HepG2 (cell line): Measurements from ENCODE around the gene UMPS. TPM values are rescaled to one million over a fixed set of nuclear protein-coding genes. Genes with fewer than 3 reads are reported as not detected.

ENCODE experiments used
- ATAC-seq: fragments of 200-7000 bp; cut with Tn5 transposase; 3 replicates; pipeline ENCODE4 v1.9.1; 2020; ENCODE audit warnings: mild to moderate bottlenecking, moderate library complexity
- BruUV-seq: library from RNA; stranded (reverse); fragments of 400-500 nt; replicated peaks from 2 replicates; lab custom pipeline; 2021; lab: Mats Ljungman, UMichigan
- CTCF ChIA-PET: fragments of 300-600 bp; formaldehyde crosslinking; extraction: SDS; loops from one replicate; lab custom pipeline; 2021; ENCODE audit warnings: low total read pairs, inconsistent platforms, low intra/inter-chr PET ratio; lab: Yijun Ruan, JAX
- POLR2A ChIA-PET: fragments of 350-600 bp; sonication (Branson Sonifier 250); formaldehyde crosslinking; loops from one replicate; lab custom pipeline; 2020; ENCODE audit warnings: antibody characterized with exemption, inconsistent platforms; lab: Yijun Ruan, JAX
- DNase-seq: peaks from one replicate; pipeline ENCODE4 v3.0.0-alpha.2; 2015; ENCODE audit warnings: low spot score
- FAIRE-seq: peaks from 3 replicates; lab custom pipeline; 2011; peaks lifted over from hg19 to GRCh38; lab: Jason Lieb, UNC
- H2AFZ ChIP-seq: one replicate; pipeline ENCODE4 v1.6.1; 2011; ENCODE audit warnings: low read length, inconsistent platforms
- H3K27ac ChIP-seq: fragments of 300-600 bp; 3 replicates; pipeline ENCODE4 v1.8.0; 2011; ENCODE audit warnings: mixed run types, mild to moderate bottlenecking, mixed read lengths, low read length, inconsistent platforms; ENCODE audit not compliant: insufficient read depth; ENCODE audit errors: extremely low read length
- H3K27me3 ChIP-seq, 2 experiments: fragments of 200-600 bp in 1 of 2; 2 replicates in 1 of 2; 3 replicates in 1 of 2; pipeline versions ENCODE4 v1.6.0 to v1.8.0; 2011; ENCODE audit warnings: low read length in 2 of 2, mild to moderate bottlenecking in 2 of 2, moderate library complexity in 2 of 2, inconsistent platforms in 1 of 2; ENCODE audit not compliant: insufficient read depth in 2 of 2, control insufficient read depth in 1 of 2
- H3K36me3 ChIP-seq, 2 experiments: fragments of 200-600 bp in 1 of 2; replicated peaks in 1 of 2; 2 replicates in 1 of 2; 3 replicates in 1 of 2; pipeline versions ENCODE4 v1.5.1 to v1.8.0; 2011; ENCODE audit warnings: low read length in 2 of 2, inconsistent platforms in 1 of 2; ENCODE audit not compliant: insufficient read depth in 2 of 2, control insufficient read depth in 1 of 2
- H3K4me1 ChIP-seq: 2 replicates; pipeline ENCODE4 v1.5.1; 2012; ENCODE audit warnings: low read length, inconsistent platforms; ENCODE audit not compliant: insufficient read depth
- H3K4me2 ChIP-seq: 2 replicates; pipeline ENCODE4 v1.6.0; 2011; ENCODE audit warnings: low read depth, low read length, inconsistent platforms
- H3K4me3 ChIP-seq, 3 experiments: fragments of 200-600 bp in 1 of 3; sonication (generic), shearing (Covaris generic) in 1 of 3; replicated peaks in 1 of 3; 2 replicates each; pipeline ENCODE4 v1.5.1; 2011 to 2016; ENCODE audit warnings: low read length in 3 of 3, inconsistent platforms in 2 of 3, low read depth in 2 of 3, mild to moderate bottlenecking in 2 of 3, control low read depth in 1 of 3, mixed read lengths in 1 of 3; ENCODE audit not compliant: insufficient read depth in 1 of 3
- H3K79me2 ChIP-seq: one replicate; pipeline ENCODE4 v1.6.1; 2011; ENCODE audit warnings: low read length, inconsistent platforms; ENCODE audit not compliant: insufficient read depth
- H3K9ac ChIP-seq: 2 replicates; pipeline ENCODE4 v1.6.0; 2011; ENCODE audit warnings: mild to moderate bottlenecking, low read depth, low read length, inconsistent platforms; ENCODE audit not compliant: insufficient read depth
- H3K9me3 ChIP-seq: 2 replicates; pipeline ENCODE4 v1.5.1; 2012; ENCODE audit warnings: mild to moderate bottlenecking, low read length
- H4K20me1 ChIP-seq: 2 replicates; pipeline ENCODE4 v1.6.0; 2011; ENCODE audit warnings: inconsistent platforms, mild to moderate bottlenecking, low read length, moderate library complexity; ENCODE audit not compliant: insufficient read depth
- BCL6 ChIP-seq: IDR thresholded peaks from 2 replicates; pipeline ENCODE4 v1.6.1; 2016; ENCODE audit warnings: missing genetic modification reagents, missing compliant biosample characterization
- FOXO1 ChIP-seq: sonication (generic); formaldehyde crosslinking; IDR thresholded peaks from 2 replicates; pipeline ENCODE4 v1.4.0; 2020; ENCODE audit warnings: missing genetic modification reagents
- ISX ChIP-seq: sonication (generic); formaldehyde crosslinking; conservative IDR thresholded peaks from 2 replicates; pipeline ENCODE4 v1.5.0; 2020; ENCODE audit warnings: missing genetic modification reagents
- KLF16 ChIP-seq, 2 experiments: sonication (generic) in 1 of 2; formaldehyde crosslinking in 1 of 2; IDR thresholded peaks; 2 replicates each; pipeline versions ENCODE4 v1.6.1 to v1.8.0; 2016 to 2023; ENCODE audit warnings: missing genetic modification reagents in 2 of 2, missing compliant biosample characterization in 1 of 2
- MIER3 ChIP-seq: IDR thresholded peaks from 2 replicates; pipeline ENCODE4 v1.6.1; 2016; ENCODE audit warnings: missing compliant biosample characterization, borderline replicate concordance
- PHF21A ChIP-seq: sonication (generic); formaldehyde crosslinking; IDR thresholded peaks from 2 replicates; pipeline ENCODE4 v1.5.0; 2020; ENCODE audit warnings: mild to moderate bottlenecking, missing genetic modification reagents
- SP1 ChIP-seq, 2 experiments: fragments of 450-650 bp in 1 of 2; sonication (generic) in 1 of 2; formaldehyde crosslinking in 1 of 2; IDR thresholded peaks; 2 replicates each; pipeline versions ENCODE4 v1.4.0 to v1.6.1; 2016 to 2020; ENCODE audit warnings: missing genetic modification reagents in 1 of 2
- SP4 ChIP-seq: sonication (generic); formaldehyde crosslinking; IDR thresholded peaks from 2 replicates; pipeline ENCODE4 v1.8.1; 2023; ENCODE audit warnings: mild to moderate bottlenecking, missing genetic modification reagents
- THAP11 ChIP-seq: IDR thresholded peaks from 2 replicates; pipeline ENCODE4 v1.6.1; 2016; ENCODE audit warnings: missing biosample characterization, missing genetic modification reagents
- ZKSCAN8 ChIP-seq: IDR thresholded peaks from 2 replicates; pipeline ENCODE4 v1.6.1; 2016; ENCODE audit warnings: borderline replicate concordance, missing genetic modification reagents, missing compliant biosample characterization
- ZNF484 ChIP-seq: sonication (generic); formaldehyde crosslinking; IDR thresholded peaks from 2 replicates; pipeline ENCODE4 v1.5.1; 2020; ENCODE audit warnings: mild to moderate bottlenecking, low read depth, missing genetic modification reagents, borderline replicate concordance
- ZNF614 ChIP-seq: IDR thresholded peaks from 2 replicates; pipeline ENCODE4 v1.6.1; 2018; ENCODE audit warnings: missing biosample characterization, missing genetic modification reagents, inconsistent platforms, borderline replicate concordance
- ZNF788 ChIP-seq: sonication (generic); formaldehyde crosslinking; IDR thresholded peaks from 2 replicates; pipeline ENCODE4 v1.5.0; 2020; ENCODE audit warnings: mild to moderate bottlenecking, missing genetic modification reagents, borderline replicate concordance
- WGBS: methylation state at CpG from one replicate; pipeline ENCODE4 v1.1.6; 2017; ENCODE audit warnings: low lambda C conversion rate; 5-methylcytosine and 5-hydroxymethylcytosine counted together
- in situ Hi-C: cut with HindIII; loops from 2 replicates; pipeline ENCODE4 v1.10.0; 2017; ENCODE audit warnings: low pct_unique_long_range_greater_than_20kb; ENCODE audit not compliant: extremely low pct_ligation_motif_present
- intact Hi-C: fragments of 100-400 bp; cut with micrococcal nuclease; formaldehyde crosslinking; loops from one replicate; pipeline ENCODE4 v1.10.0; 2022; ENCODE audit not compliant: unreplicated experiment
- polyA plus RNA-seq, 8 experiments: library from polyadenylated mRNA; depleted of rRNA in 3 of 8; stranded (reverse) in 7 of 8; unstranded in 1 of 8; fragments of >200 nt; fragmentation: Illumina TruSeq in 4 of 8; extraction: Trizol in 4 of 8; gene quantifications; 2 replicates each; pipeline versions ENCODE4 v1.2.1 to v1.2.3, GENCODE V29; 2011 to 2016; ENCODE audit warnings: low read depth in 4 of 8, missing spikeins in 1 of 8, mixed read lengths in 1 of 8; ENCODE audit not compliant: insufficient read depth in 1 of 8
- total RNA-seq, 5 experiments: library from RNA; depleted of rRNA; stranded (reverse); fragments of >200 nt; fragmentation: Illumina TruSeq; extraction: Trizol; gene quantifications; 2 replicates each; pipeline ENCODE4 v1.2.3, GENCODE V29; 2016; ENCODE audit warnings: low read depth in 1 of 5
- TF ChIP-seq, protein P1 (sequence below): sonication (generic); formaldehyde crosslinking; IDR thresholded peaks from 2 replicates; pipeline ENCODE4 v1.5.0; 2020; ENCODE audit warnings: mild to moderate bottlenecking, missing genetic modification reagents, borderline replicate concordance
- TF ChIP-seq, protein P2 (sequence below): sonication (generic); formaldehyde crosslinking; IDR thresholded peaks from 2 replicates; pipeline ENCODE4 v1.9.0; 2022; ENCODE audit warnings: low read depth, missing genetic modification reagents

UMPS gene
- total and polyA plus RNA-seq, 2 of the 13 experiments (the other 11 are each of a cell fraction or from before 2014, with no cell fraction given): 52.7 to 74.2 TPM

DNA sequence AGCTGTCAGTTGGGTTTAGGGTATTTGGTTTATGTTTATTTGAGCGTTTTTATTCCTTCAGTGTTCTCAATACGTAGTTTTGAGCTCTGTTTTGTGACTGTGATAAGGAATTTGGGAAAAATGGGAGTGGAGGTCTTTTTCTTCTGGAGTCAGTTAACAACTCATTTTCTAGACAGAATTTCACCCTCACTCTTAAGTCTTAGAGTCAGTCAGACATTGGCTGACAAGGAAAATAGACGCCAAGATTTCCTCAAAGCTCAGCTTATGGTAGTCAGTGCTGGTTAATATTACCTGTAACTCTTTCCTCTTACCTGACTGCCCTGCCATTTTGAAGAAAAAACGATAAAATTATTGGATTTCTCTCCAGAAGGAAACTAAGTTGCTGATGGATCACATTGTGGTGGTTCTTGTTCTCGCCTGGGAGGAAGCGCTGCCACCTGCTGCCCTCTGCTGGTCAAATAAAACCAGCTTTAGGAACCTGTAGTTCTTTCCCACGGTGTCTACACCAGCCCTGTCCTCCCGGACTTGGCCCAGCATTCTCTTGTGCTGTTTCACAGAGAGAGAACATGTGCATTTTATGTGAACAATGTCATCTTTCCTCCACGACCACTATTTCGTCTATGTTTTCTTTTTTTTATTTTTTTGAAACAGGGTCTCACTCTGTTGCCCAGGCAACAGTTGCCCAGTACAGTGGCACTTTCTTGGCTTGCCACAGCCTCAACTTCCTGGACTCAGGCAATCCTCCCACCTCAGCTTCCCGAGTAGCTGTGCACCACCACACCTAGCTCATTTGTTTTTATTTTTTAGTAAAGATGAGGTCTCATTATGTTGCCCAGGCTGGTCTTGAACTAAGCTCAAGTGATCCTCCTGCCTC, 41.4 kb upstream of the UMPS start:
- WGBS: 25% methylated on average over 11 of the region's 11 CpGs
- Histone ChIP-seq H2AFZ (no peak overlapping the region), H3K4me3 (no peak overlapping the region), H3K4me2 (0 out of 2 replicates have a peak overlapping the region, but pooled peaks have one; percentile 21), H3K36me3 (no peaks in the 10 kb centered on the region), H3K9me3 (no peaks in the 10 kb centered on the region), H3K4me1 (peaks cover 64% of the 10 kb centered on the region), H3K79me2 (no peaks in the 10 kb centered on the region), H3K27me3 (no peaks in the 10 kb centered on the region), H3K27ac (peak overlapping the region; percentile 65), H3K9ac (peak overlapping the region; percentile 6; the same call in 1 of the 2 replicates), H4K20me1 (no peaks in the 10 kb centered on the region)
- intact Hi-C loops: loop anchor here (1.0 to 2.0 kb wide), 2 partner anchors 42 to 124 kb away; partner anchors contain the start of gene UMPS
- BruUV-seq: no TSS peak
- ATAC-seq (peak; percentile 86), FAIRE-seq (peak; percentile 88), DNase-seq (peak; percentile 76)
- ChIA-PET POLR2A (interaction anchor here (1.0 to 3.5 kb wide), 4 partner anchors 11 to 124 kb away, joined by 3 to 35 read pairs (median 16); partner anchors contain the start of gene UMPS), CTCF (interaction anchor here (0.7 to 2.7 kb wide), 3 partner anchors 42 to 129 kb away, joined by 3 to 60 read pairs (median 3); no protein-coding TSS in a partner anchor)
- in situ Hi-C loops: loop anchor here (5.0 to 25.0 kb wide), 2 partner anchors 127 to 327 kb away; no protein-coding TSS in a partner anchor
- TF ChIP-seq THAP11 (CRISPR knock-in tag) (peak; percentile 21; the same call in 1 of the 2 replicates), ZNF788 (CRISPR knock-in tag) (peak; percentile 35; the same call in 1 of the 2 replicates), SP1 (IDR thresholded peaks at IDR 0.05) (no peak), SP1 (CRISPR knock-in tag; IDR thresholded peaks at IDR 0.05) (no peak), MIER3 (CRISPR knock-in tag) (0 out of 2 replicates have a peak, but pooled peaks have one; percentile 68), ISX (CRISPR knock-in tag) (no peak), BCL6 (CRISPR knock-in tag) (peak; percentile 43; the same call in 1 of the 2 replicates), FOXO1 (CRISPR knock-in tag) (0 out of 2 replicates have a peak, but pooled peaks have one; percentile 21), ZNF614 (CRISPR knock-in tag) (peak; percentile 40; the same call in 1 of the 2 replicates), KLF16 (CRISPR knock-in tag; IDR thresholded peaks at IDR 0.05) (peak in 1 of 2 experiments; percentile 57; a peak in 1 of 4 replicates), SP4 (CRISPR knock-in tag) (no peak), ZNF484 (CRISPR knock-in tag) (no peak), PHF21A (peak; percentile 33; the same call in 1 of the 2 replicates), ZKSCAN8 (CRISPR knock-in tag) (peak; percentile 37; the same call in 1 of the 2 replicates)
- TF ChIP-seq, protein P1, sequence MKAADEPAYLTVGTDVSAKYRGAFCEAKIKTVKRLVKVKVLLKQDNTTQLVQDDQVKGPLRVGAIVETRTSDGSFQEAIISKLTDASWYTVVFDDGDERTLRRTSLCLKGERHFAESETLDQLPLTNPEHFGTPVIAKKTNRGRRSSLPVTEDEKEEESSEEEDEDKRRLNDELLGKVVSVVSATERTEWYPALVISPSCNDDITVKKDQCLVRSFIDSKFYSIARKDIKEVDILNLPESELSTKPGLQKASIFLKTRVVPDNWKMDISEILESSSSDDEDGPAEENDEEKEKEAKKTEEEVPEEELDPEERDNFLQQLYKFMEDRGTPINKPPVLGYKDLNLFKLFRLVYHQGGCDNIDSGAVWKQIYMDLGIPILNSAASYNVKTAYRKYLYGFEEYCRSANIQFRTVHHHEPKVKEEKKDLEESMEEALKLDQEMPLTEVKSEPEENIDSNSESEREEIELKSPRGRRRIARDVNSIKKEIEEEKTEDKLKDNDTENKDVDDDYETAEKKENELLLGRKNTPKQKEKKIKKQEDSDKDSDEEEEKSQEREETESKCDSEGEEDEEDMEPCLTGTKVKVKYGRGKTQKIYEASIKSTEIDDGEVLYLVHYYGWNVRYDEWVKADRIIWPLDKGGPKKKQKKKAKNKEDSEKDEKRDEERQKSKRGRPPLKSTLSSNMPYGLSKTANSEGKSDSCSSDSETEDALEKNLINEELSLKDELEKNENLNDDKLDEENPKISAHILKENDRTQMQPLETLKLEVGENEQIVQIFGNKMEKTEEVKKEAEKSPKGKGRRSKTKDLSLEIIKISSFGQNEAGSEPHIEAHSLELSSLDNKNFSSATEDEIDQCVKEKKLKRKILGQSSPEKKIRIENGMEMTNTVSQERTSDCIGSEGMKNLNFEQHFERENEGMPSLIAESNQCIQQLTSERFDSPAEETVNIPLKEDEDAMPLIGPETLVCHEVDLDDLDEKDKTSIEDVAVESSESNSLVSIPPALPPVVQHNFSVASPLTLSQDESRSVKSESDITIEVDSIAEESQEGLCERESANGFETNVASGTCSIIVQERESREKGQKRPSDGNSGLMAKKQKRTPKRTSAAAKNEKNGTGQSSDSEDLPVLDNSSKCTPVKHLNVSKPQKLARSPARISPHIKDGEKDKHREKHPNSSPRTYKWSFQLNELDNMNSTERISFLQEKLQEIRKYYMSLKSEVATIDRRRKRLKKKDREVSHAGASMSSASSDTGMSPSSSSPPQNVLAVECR (CRISPR knock-in tag): peak; percentile 24; the same call in 1 of the 2 replicates
- TF ChIP-seq, protein P2, sequence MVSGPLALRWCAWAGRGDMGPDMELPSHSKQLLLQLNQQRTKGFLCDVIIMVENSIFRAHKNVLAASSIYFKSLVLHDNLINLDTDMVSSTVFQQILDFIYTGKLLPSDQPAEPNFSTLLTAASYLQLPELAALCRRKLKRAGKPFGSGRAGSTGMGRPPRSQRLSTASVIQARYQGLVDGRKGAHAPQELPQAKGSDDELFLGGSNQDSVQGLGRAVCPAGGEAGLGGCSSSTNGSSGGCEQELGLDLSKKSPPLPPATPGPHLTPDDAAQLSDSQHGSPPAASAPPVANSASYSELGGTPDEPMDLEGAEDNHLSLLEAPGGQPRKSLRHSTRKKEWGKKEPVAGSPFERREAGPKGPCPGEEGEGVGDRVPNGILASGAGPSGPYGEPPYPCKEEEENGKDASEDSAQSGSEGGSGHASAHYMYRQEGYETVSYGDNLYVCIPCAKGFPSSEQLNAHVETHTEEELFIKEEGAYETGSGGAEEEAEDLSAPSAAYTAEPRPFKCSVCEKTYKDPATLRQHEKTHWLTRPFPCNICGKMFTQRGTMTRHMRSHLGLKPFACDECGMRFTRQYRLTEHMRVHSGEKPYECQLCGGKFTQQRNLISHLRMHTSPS (CRISPR knock-in tag): no peak
